HG02571 (cell line): ENCODE measurements around the gene ADAMTS19.

Experiments
- ATAC-seq: cut with Tn5 transposase; IDR thresholded peaks from one replicate; pipeline ENCODE4 v1.9.1; 2021; ENCODE audit warnings: mild to moderate bottlenecking, moderate library complexity; ENCODE audit not compliant: unreplicated experiment

ADAMTS19 gene

DNA sequence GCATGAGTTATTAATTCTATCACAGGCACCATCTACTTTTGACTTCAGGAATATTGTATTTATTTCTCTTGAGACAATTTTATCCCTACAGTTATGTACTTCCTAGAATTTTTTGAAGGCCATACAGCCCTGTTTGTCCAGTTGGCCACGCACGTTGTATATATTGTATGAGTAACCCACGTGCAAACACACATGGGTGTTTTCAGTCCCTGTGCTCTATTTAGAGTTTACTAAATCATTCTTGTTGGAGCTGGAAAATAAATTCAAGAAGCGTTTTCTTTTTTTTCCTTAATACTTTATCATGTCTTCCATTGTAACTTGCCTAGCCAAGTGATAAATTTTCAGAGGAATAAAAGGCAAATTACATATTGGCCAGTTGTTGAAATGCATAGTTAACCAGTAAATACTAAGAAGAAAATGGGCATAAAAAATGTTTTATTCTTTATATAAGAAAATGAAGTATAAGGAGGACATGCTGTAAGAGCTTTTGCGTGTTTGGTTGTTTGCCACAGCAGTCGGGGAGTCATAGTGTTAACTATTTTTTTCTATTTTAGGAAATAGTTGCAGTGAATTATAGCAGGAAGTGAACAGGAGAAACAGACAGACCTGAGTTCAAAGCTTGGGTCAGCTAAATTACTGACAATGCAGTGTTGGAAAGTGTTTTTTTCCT lies 201.4 kb downstream of the ADAMTS19 start:
- ATAC-seq: no peak

DNA sequence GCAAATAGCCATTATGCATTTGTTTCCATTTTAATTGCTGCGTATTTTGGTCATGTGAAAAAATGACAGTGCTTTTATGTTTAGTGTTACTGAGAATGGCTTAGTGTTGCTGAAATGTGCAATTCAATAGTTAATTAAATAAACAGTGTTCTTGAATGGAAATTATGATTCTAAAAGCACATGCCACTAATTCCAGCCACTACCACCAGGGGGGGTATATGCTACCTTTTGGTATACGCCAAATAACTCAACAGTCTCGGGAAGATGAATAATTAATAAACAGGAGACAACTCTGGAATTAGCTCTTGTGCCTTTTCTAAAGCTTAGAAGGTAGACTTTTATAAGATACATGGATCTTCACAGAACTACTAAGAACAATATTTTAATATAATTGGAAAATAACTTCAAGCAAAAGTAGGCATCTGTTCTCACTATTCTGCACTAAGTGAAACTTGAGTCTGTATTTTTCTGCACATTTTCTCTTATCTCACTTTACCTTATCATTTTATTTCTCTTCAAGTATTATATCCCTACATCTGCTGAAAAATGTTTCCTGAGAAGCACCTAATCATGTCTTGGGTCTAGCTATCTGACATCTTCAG lies 204.3 kb downstream of the ADAMTS19 start:
- ATAC-seq: peak; percentile 69

DNA sequence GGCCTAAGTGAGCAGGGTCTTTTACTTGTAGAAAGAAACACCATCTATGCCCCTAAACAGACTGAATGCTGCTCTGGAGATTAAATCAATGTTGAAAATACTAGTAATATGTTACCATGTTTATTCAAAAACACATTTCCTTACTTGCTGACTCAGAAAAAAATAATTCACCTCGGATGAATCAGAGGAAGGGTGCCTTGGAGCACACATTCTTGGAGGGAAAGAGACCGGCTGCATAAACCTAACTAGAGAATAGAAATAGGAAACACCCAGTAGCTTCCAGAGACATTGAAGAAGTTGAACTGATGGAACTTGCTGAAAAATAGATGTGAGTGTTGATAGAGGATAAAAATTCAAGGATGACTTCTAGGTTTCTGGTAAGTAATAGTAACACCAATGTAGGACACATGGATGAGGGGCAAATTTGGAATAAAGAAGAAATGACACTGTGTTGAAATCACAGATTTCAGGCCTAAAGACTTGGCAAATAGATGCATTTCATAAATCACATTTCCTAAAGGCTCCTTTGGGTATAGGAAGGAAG lies 210.9 kb downstream of the ADAMTS19 start:
- ATAC-seq: no peak

DNA sequence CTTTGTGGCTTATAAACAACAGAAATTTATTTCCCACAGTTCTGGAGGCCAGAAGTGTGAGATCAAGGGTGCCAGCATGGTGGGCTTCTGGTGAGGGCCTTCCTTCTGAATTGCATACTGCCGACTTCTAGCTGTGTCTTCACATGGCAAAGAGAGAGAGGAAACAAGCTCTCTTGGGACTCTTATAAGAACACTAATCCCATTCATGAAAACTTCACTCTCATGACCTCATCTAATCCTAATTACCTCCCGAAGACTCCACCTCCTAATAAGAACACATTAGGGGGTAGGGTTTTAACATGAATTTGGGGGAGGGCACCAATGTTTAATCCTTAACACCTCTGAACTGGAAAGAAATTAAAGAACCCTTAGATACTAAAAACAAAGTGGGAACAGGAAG lies 211.9 kb downstream of the ADAMTS19 start:
- ATAC-seq: no peak

DNA sequence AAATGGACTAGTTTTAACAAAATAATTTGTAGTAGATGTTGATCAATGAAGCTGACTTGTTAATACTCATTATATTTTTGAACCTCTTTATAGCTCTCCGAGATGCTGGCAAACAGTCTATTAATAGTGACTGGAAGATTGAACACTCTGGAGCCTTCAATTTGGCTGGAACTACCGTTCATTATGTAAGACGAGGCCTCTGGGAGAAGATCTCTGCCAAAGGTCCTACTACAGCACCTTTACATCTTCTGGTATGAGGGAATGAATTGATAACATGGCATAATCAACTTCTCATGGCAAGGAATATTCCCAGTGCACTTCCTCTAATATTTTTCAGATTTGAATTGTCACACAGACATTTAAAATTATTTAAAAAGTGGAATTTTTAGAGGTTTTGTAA lies 219.6 kb downstream of the ADAMTS19 start:
- ATAC-seq: no peak

DNA sequence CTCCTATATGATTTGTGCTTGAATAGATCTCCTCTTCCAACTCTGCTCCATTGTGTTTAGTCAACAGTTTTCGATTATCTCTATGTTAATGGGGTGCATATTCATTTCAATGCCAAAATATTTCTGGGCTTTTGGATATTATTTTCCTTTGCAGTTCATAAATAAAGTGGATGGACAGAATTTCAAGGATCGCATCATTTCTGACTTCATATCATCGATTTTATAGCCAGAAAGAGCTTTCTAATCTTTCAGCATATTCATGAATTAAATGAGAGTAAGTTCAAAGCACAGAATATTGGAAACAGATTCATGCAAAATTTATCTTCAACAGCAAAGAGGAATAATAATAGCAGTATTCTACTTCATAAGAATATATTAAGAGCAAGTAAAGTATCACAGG lies 227.8 kb downstream of the ADAMTS19 start:
- no peak for ATAC-seq

- ATAC-seq: no peak
Measured at GRCh38 chr5:129689045-129689444, 228.9 kb downstream of the ADAMTS19 start.

DNA sequence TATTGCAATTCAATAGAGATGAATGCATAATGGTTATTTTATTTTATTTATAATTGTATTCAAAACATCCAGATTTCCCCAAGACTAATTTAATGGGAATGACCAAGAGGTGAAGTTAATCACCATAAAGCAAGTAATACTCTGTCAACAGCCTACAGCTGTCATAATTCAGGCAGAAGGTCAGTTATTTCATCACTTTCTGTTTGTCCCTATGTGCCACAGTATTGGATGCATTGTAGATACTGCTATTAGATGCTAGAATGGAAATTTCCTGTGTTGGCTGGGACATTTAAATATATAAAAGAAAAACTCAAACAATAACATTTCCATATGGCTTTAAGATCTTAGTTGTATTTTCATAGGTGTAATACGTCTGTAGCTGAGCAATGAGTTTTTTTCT lies 231.1 kb downstream of the ADAMTS19 start:
- ATAC-seq: no peak

GRCh38 chr5:129696636-129697035 lies 236.5 kb downstream of the ADAMTS19 start:
- no peak for ATAC-seq

- no peak for ATAC-seq
Measured at GRCh38 chr5:129698661-129699060, 238.6 kb downstream of the ADAMTS19 start.

DNA sequence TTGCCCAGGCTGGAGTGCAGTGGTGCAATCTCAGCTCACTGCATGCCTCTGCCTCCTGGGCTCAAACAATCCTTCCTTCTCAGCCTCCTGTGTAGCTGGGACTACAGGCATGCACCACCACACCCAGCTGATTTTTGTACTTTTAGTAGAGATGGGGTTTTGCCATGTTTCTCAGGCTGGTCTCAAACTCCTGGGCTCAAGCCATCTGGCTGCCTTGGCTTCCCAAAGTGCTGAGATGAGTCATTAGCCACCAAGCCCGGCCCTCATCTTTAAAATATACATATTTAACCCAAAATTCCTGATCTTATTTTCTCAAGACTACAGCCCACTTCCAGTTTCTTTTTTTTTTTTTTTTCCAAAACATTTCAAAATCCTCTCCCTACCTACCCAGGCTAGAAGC lies 256.1 kb downstream of the ADAMTS19 start:
- ATAC-seq: no peak

- ATAC-seq: no peak
Measured at GRCh38 chr5:129716651-129717050, 256.6 kb downstream of the ADAMTS19 start.

DNA sequence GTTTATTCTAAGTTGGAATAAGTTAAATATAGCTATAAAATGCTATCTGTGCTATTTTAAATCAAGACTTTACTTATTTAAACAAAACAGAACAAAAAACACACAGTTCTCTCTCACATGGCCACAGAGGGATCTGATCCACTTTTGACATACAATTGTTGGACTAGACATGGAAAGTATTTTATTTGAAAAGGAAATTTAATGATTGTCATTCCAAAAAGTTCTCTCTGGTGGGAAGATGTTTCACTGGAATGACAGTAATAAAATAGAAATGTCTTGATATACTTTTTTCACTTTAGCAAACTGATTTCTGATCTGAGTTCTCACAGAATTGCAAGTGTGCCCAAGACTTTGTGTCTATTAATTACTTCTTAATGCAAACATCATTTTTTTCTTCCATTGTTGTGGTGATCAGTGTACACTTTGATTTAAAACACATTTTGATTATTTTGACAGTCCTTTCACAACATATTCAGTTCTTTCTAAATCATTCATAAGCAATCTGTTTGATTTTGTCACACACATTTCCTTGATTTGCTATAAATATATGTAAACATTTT lies 257.7 kb downstream of the ADAMTS19 start:
- ATAC-seq: no peak

DNA sequence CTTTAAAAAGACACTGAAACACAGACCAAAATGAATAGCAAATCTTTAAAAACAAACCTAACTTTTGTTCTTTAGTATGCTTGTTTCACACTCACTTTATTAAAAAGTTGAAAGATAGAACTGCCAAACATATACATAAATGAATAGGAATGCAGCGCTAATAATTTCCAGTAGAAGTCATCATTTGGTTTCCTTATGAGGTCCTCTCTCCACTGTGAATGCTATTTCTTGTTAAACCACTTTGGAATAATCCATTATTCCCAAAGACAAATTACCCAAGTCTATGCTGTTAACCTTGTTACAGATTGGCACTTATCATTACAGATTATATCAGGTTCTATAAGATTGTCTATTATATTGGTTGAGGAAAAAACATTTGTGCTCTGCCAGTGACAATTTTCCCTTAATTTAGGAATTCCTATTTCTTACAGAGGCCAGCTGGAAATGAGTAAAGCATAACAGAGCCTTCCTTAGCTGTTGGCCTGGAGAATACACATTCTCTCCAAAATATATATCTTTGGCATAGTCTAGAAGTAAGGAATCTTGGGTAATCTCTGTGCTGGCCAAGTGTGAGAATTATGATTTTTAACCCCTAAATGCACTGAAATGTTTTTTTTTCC lies 258.5 kb downstream of the ADAMTS19 start:
- no peak for ATAC-seq

DNA sequence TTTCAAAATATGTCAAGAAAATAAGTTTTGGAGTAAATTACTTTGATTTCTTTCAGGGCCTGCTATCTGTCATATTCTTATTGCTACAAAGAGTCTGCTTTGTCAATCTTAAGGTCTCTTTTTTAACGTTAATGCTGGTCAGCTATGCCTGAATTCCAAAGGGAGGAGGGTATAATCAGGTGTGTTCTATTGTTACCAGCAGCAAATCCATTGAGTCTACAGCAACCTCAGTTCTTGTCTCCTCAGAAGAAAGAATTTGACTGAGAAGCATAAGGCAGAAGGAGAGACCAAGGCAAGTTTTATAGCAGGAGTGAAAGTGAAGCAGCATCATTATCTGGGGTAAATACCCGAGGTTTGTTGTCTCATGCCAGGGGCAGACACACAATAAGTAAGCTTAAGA lies 264.1 kb downstream of the ADAMTS19 start:
- no peak for ATAC-seq

DNA sequence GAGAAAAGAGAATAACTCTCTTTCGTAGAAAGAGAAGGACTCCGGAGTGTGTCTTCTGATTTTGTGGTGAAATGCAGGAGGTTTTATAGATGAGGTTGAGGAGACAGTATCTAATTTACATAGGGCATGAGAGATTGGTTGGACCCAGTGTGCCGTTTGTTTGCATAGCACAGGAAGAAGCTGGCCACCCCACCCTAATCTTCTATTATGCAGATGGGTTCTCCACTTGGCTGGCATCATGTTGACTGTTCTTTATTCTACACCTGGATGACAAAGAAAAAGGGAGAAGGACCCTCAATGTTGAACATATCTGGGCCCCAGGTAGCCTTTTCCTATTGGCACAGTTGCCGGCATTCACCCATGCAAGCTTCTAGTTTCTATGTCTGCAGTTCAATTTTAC lies 264.5 kb downstream of the ADAMTS19 start:
- no peak for ATAC-seq

DNA sequence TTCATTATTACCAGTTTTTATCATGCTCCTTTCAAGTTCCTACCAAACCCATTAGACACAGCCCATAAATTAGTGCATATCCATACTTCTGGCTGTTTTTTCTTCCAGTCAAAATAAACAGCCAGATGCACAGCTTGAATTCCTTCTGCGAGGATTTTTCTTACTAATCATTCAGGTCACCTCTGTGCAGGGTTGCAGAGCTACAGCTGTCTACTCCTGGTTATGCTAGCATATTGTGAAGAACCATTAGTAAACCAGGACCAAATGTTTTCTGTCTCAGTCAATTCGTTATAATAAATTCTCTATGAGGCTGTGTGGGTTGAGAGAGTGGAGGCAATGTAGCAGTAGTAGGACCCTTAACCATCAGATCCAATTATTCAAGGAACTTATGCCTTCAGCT lies 279.7 kb downstream of the ADAMTS19 start:
- no peak for ATAC-seq

DNA sequence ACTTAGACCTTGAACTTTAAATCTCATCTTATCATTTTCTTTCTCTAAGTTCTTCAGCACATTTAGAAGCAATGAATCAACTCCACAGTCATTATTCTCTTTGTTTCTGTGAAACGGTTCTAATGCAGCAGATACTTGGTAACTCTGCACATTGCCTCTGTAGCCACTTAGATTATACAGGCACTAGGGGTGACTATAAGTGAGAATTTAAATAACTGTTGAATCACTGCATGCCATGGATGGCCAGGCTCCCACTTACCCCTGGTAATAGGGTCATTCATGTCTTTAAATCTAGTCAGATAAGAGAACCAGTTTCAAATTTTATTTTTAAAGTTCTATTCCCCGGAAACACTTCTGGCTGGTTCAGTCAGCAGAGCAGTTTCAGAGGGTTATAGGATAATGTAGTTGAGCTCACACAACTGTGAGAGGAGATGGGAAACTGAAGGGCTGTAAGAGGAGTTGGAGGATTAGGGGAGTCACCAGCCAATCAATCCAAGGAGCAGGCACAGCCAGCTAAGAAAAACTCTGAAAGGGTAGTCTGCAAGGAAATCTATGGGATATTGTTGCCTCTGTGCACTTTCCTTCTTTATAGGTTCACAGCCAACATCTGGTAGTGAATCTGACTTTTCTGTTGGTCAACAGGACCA lies 283.6 kb downstream of the ADAMTS19 start:
- no peak for ATAC-seq

DNA sequence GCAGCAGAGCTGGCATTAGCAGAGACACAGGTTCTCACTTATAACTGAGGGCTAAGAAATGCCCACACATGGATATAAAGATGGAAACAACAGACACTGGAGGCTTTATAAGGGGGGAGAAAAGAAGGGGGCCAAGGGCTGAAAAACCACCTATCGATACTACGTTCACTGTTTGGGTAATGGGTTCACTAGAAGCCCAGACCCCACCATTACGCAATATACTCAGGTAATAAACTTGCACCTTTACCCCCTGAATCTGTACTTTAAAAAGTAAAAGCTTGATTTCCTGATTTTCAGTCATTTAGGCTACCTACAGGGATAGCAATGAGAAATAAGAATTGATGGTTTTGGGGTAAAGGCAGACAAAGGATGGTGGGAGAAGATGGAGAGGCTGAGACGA lies 285.9 kb downstream of the ADAMTS19 start:
- no peak for ATAC-seq

GRCh38 chr5:129746876-129747275 lies 286.8 kb downstream of the ADAMTS19 start:
- no peak for ATAC-seq
